HCT116 (cell line): ENCODE measurements around the gene FAM131B.
A peak's percentile ranks its signal among the peaks of the same experiment; 100 is the strongest.

Source experiments
- CEBPB ChIP-seq: IDR thresholded peaks from 2 replicates; pipeline ENCODE4 v1.6.1; 2012; ENCODE audit warnings: low read depth
- EZH2phosphoT487 ChIP-seq: fragments of 200-600 bp; IDR thresholded peaks from 2 replicates; pipeline ENCODE4 v1.6.1; 2018; ENCODE audit warnings: antibody characterized with exemption, borderline replicate concordance
- POLR2A ChIP-seq: IDR thresholded peaks from 2 replicates; pipeline ENCODE4 v1.7.0; 2011; ENCODE audit warnings: borderline replicate concordance; ENCODE audit not compliant: insufficient read depth, insufficient read length; ENCODE audit errors: extremely low read depth
- POLR2AphosphoS5 ChIP-seq: IDR thresholded peaks from 2 replicates; pipeline ENCODE4 v1.6.1; 2011; ENCODE audit warnings: mild to moderate bottlenecking, low read depth, low read length, moderate library complexity
- SIN3A ChIP-seq: IDR thresholded peaks from 2 replicates; pipeline ENCODE4 v1.6.1; 2012; ENCODE audit warnings: low read depth
- TF ChIP-seq, protein P1 (sequence below): IDR thresholded peaks from 2 replicates; pipeline ENCODE4 v1.6.1; 2011; ENCODE audit warnings: mild to moderate bottlenecking, low read length, moderate library complexity; ENCODE audit not compliant: insufficient replicate concordance; ENCODE audit errors: extremely low read depth
- TF ChIP-seq, protein P2 (sequence below), 3 experiments: fragments of 200-600 bp in 1 of 3; sonication (generic) in 1 of 3; IDR thresholded peaks in 2 of 3; conservative IDR thresholded peaks in 1 of 3; 2 replicates each; pipeline ENCODE4 v1.5.1; 2012 to 2017; ENCODE audit warnings: low read depth in 2 of 3, low read length in 2 of 3, antibody characterized with exemption in 1 of 3, borderline replicate concordance in 1 of 3, control low read depth in 1 of 3, mild to moderate bottlenecking in 1 of 3, mixed read lengths in 1 of 3, mixed run types in 1 of 3, moderate library complexity in 1 of 3; ENCODE audit not compliant: insufficient read depth in 1 of 3
- TF ChIP-seq, protein P3 (sequence below): IDR thresholded peaks from 2 replicates; pipeline ENCODE4 v1.6.1; 2012; ENCODE audit warnings: low read depth
- TF ChIP-seq, protein P4 (sequence below): IDR thresholded peaks from 2 replicates; pipeline ENCODE4 v1.6.1; 2012

DNA sequence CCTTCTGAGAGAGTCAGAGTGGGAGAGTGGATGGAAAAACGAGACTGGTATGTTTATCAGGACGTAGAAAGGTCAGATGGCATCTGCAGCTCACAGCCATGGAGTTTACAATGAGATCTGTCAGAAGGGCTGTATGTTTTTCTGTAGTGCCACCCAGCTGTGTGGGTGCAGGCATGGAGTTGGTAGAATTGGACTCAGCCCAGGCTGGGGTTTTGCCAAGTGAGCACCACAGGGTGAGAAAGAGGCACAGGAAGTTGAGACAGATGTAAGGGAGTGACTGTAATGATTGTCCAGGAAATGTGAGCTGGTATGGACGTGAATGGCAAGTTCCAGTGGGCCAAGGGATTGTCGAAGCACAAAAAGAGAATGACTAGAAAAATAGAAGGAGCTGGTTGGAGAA, 9.6 kb upstream of the FAM131B start:
- TF ChIP-seq, protein P1, sequence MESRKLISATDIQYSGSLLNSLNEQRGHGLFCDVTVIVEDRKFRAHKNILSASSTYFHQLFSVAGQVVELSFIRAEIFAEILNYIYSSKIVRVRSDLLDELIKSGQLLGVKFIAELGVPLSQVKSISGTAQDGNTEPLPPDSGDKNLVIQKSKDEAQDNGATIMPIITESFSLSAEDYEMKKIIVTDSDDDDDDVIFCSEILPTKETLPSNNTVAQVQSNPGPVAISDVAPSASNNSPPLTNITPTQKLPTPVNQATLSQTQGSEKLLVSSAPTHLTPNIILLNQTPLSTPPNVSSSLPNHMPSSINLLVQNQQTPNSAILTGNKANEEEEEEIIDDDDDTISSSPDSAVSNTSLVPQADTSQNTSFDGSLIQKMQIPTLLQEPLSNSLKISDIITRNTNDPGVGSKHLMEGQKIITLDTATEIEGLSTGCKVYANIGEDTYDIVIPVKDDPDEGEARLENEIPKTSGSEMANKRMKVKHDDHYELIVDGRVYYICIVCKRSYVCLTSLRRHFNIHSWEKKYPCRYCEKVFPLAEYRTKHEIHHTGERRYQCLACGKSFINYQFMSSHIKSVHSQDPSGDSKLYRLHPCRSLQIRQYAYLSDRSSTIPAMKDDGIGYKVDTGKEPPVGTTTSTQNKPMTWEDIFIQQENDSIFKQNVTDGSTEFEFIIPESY = no peak
- TF ChIP-seq POLR2A = no peak
- TF ChIP-seq, protein P2, sequence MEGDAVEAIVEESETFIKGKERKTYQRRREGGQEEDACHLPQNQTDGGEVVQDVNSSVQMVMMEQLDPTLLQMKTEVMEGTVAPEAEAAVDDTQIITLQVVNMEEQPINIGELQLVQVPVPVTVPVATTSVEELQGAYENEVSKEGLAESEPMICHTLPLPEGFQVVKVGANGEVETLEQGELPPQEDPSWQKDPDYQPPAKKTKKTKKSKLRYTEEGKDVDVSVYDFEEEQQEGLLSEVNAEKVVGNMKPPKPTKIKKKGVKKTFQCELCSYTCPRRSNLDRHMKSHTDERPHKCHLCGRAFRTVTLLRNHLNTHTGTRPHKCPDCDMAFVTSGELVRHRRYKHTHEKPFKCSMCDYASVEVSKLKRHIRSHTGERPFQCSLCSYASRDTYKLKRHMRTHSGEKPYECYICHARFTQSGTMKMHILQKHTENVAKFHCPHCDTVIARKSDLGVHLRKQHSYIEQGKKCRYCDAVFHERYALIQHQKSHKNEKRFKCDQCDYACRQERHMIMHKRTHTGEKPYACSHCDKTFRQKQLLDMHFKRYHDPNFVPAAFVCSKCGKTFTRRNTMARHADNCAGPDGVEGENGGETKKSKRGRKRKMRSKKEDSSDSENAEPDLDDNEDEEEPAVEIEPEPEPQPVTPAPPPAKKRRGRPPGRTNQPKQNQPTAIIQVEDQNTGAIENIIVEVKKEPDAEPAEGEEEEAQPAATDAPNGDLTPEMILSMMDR (IDR thresholded peaks at IDR 0.05 in 2 of 3, conservative IDR thresholded peaks at IDR 0.05 in 1 of 3; ENCODE audit: borderline replicate concordance in 1 of 3, insufficient read depth in 1 of 3, low read depth in 2 of 3, low read length in 2 of 3) = peak in 2 of 3 experiments; percentile 7 to 15; a peak in 1 of 6 replicates
- no peak for TF ChIP-seq SIN3A
- no peak for TF ChIP-seq EZH2phosphoT487
- TF ChIP-seq, protein P3, sequence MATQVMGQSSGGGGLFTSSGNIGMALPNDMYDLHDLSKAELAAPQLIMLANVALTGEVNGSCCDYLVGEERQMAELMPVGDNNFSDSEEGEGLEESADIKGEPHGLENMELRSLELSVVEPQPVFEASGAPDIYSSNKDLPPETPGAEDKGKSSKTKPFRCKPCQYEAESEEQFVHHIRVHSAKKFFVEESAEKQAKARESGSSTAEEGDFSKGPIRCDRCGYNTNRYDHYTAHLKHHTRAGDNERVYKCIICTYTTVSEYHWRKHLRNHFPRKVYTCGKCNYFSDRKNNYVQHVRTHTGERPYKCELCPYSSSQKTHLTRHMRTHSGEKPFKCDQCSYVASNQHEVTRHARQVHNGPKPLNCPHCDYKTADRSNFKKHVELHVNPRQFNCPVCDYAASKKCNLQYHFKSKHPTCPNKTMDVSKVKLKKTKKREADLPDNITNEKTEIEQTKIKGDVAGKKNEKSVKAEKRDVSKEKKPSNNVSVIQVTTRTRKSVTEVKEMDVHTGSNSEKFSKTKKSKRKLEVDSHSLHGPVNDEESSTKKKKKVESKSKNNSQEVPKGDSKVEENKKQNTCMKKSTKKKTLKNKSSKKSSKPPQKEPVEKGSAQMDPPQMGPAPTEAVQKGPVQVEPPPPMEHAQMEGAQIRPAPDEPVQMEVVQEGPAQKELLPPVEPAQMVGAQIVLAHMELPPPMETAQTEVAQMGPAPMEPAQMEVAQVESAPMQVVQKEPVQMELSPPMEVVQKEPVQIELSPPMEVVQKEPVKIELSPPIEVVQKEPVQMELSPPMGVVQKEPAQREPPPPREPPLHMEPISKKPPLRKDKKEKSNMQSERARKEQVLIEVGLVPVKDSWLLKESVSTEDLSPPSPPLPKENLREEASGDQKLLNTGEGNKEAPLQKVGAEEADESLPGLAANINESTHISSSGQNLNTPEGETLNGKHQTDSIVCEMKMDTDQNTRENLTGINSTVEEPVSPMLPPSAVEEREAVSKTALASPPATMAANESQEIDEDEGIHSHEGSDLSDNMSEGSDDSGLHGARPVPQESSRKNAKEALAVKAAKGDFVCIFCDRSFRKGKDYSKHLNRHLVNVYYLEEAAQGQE = no peak
- no peak for TF ChIP-seq POLR2AphosphoS5
- TF ChIP-seq CEBPB = no peak
- TF ChIP-seq, protein P4, sequence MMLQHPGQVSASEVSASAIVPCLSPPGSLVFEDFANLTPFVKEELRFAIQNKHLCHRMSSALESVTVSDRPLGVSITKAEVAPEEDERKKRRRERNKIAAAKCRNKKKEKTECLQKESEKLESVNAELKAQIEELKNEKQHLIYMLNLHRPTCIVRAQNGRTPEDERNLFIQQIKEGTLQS = no peak
